GM10248 (cell line): ENCODE results near the gene GMPR.
A peak's percentile ranks its signal among the peaks of the same experiment; 100 is the strongest.

ENCODE experiments used
- CTCF ChIA-PET: fragments of 300-600 bp; sonication (Branson Sonifier 250); formaldehyde crosslinking; extraction: SDS; loops from one replicate; lab custom pipeline; 2021; ENCODE audit warnings: antibody characterized with exemption; lab: Yijun Ruan, JAX
- POLR2A ChIA-PET: fragments of 350-650 bp; sonication (Branson Sonifier 250); formaldehyde crosslinking; extraction: SDS; loops from one replicate; lab custom pipeline; 2020; ENCODE audit warnings: antibody characterized with exemption; lab: Yijun Ruan, JAX
- DNase-seq: peaks from one replicate; pipeline ENCODE4 v3.0.0; 2012; ENCODE audit errors: extremely low spot score
- TF ChIP-seq, protein P1 (sequence below): IDR thresholded peaks from 2 replicates; pipeline ENCODE4 v1.5.1; 2012; ENCODE audit warnings: mild to moderate bottlenecking, low read depth; ENCODE audit errors: extremely low read depth, missing control alignments, control extremely low read depth

Gene GMPR

DNA sequence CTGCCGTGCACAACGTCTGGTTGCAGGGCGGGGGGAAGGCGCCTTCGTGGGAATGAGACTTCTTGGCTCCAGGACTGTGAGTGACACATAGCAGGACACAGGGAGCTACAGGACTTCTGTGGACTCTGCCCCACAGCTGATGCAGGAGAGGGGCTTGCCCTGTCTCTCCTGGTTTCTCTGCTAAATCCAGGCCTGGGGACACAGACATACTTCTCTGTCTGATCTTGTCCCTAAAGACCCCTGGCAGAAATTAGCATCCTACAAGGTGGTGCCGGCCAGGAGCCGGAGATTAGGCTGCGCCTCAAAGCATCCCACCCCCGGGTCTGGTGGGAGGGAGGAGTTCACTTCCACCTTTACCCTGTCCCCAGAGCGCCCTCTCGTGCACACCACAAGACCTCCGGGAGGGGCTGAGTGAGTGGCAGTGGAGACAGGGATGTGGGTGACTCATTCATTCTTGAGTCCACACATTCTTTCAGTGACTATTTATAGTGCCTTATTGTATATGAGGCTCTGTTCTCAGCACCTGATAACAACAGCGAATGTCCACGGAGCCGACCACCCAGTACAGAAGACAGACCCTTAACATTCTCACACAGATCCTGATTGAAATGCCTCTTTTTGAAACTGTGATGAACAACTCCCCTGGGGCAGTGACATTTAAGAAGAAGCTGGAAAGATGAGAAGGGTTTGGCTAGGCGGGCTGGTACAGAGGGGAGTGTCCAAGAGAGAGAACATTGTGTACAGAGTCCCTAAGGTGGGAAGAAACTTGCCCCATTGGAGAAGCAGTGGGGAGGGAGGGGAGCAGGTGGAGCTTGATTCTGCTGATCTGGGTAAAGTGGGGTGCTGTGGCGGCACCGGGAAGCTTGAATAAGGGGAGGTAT is 39.0 kb downstream of the GMPR start:
- ChIA-PET CTCF (interaction anchor here (0.6 to 5.5 kb wide), 6 partner anchors 9 to 488 kb away, joined by 3 to 63 read pairs (median 4); partner anchors contain the start of gene GMPR), POLR2A (no interaction called here)
- TF ChIP-seq, protein P1, sequence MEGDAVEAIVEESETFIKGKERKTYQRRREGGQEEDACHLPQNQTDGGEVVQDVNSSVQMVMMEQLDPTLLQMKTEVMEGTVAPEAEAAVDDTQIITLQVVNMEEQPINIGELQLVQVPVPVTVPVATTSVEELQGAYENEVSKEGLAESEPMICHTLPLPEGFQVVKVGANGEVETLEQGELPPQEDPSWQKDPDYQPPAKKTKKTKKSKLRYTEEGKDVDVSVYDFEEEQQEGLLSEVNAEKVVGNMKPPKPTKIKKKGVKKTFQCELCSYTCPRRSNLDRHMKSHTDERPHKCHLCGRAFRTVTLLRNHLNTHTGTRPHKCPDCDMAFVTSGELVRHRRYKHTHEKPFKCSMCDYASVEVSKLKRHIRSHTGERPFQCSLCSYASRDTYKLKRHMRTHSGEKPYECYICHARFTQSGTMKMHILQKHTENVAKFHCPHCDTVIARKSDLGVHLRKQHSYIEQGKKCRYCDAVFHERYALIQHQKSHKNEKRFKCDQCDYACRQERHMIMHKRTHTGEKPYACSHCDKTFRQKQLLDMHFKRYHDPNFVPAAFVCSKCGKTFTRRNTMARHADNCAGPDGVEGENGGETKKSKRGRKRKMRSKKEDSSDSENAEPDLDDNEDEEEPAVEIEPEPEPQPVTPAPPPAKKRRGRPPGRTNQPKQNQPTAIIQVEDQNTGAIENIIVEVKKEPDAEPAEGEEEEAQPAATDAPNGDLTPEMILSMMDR = peak; percentile 17
- peak; percentile 50 for DNase-seq

DNA sequence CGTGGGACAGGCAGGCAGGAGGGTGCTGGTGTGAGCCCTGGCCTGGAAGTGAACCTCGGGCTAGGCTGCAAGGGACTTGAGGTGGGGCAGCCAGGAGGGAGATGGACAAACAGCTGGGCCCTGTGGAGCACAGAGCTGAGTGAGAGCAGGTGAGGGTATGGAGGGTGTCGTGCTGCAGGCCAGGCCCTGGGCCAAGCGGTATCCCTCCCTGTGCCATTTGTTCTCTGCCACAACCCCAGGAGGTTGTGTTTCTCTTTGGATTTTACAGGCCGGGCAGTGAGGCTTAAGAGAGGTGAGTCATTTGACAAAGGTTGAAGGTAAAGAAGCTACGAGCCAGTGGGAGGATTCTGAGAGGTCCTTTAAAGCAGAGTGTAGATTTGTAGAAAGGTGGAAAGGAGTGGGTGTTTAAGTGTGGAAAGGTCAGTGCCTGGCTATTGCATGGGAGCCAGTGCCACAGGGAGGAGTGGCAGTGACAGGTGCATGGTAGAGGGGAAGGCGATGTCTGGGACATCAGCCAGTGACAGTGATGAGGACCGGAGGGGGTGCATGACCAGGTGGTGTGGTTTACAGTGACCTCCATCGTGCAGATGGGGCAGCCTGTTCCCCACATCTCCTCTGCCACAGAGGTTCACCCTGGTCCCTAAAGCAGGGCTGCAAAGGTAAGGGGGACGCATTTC is 39.8 kb downstream of the GMPR start:
- POLR2A ChIA-PET = no interaction called here
- CTCF ChIA-PET = interaction anchor here (0.6 to 5.5 kb wide), 3 partner anchors 8 to 613 kb away, joined by 3 to 63 read pairs (median 3); no protein-coding TSS in a partner anchor
- TF ChIP-seq, protein P1 = no peak
- no peak for DNase-seq

DNA sequence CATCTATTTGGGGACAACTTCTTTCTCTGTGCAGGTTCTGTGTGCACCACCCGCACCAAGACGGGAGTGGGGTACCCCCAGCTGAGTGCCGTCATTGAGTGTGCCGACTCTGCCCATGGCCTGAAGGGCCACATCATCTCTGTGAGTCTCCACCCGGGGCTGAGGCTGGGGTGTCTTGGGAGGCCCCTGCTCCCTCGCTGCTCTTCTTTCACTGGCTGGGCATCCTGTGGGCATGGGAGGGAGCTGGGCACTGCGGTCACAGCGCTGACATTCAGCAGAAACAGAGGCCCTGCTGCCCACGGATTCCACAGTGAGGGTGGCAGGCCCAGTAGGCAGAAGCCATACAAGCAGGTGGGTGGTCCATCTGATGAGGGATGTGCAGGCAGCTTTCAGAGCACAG is 40.4 kb downstream of the GMPR start:
- POLR2A ChIA-PET = no interaction called here
- TF ChIP-seq, protein P1 = no peak
- DNase-seq = no peak
- CTCF ChIA-PET = interaction anchor here (1.2 to 5.5 kb wide), 6 partner anchors 7 to 613 kb away, joined by 3 to 63 read pairs (median 4); no protein-coding TSS in a partner anchor

DNA sequence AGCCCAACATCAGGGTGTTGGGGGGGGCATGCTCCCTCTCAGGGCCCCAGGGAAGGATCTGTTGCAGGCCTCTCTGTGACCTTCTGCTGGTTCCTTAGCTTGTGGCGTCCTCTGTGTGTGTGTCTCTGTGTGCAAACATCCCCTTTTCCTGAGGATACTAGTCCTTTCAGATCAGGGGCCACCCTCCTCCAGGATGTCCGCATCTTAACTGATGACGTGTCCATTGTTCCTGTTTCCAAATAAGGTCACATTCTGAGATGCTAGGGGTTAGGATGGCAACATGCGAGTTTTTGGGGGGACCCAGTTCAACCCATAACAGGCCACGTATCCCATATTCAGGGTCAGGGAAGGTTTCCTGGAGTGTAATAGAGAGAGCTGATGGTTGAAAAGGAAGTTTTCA is 40.9 kb downstream of the GMPR start:
- POLR2A ChIA-PET = no interaction called here
- CTCF ChIA-PET = interaction anchor here (1.2 to 1.6 kb wide), 6 partner anchors 9 to 614 kb away, joined by 3 to 4 read pairs (median 4); no protein-coding TSS in a partner anchor
- DNase-seq = no peak
- TF ChIP-seq, protein P1 = no peak

DNA sequence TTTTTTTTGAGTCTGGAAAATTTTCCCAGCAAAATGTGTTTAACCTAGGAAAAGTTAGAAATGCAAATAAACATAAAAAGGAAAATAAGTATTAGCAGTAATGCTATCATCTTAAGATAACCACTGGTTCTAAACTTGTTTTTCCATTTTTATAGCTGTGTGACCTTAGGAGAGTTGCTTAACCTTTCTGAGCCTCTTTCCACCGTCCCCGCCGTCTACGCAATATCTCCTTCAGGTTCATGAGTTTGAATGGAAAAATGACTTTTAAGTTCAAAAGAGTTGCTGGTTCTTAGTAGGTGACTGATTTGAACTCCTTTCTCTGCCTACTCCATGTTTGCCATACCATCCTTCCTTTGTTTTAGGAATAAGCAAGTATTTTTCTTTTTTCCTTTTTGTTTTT is 44.0 kb downstream of the GMPR start:
- ChIA-PET POLR2A (no interaction called here), CTCF (no interaction called here)
- DNase-seq = no peak
- TF ChIP-seq, protein P1 = no peak

DNA sequence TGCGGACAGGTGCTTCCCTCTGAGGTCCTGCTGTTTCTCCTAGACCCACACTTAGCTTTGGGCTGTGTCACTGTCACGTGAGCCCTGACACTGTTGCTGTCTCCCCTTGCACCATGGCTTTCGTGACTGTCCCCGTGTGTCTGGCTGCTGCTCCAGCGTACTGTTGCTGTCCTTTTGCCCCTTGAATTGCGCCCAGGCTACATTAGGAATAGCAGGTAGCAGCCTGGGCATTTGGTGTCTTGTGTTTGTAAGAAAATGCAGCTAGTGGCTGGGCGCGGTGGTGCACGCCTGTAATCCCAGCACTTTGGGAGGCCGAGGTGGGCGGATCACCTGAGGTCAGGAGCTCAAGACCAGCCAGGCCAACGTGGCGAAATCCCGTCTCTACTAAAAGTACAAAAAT is 46.1 kb downstream of the GMPR start:
- CTCF ChIA-PET = interaction anchor here (1.4 to 7.1 kb wide), 8 partner anchors 9 to 484 kb away, joined by 3 to 70 read pairs (median 14); no protein-coding TSS in a partner anchor
- TF ChIP-seq, protein P1 = no peak
- POLR2A ChIA-PET = no interaction called here
- DNase-seq = no peak
